GM21717 (cell line): ENCODE measurements around the gene CD58.

Experiments used
- ATAC-seq: cut with Tn5 transposase; IDR thresholded peaks from one replicate; pipeline ENCODE4 v1.9.1; 2021; ENCODE audit warnings: mild to moderate bottlenecking, moderate library complexity; ENCODE audit not compliant: unreplicated experiment

The CD58 gene

DNA sequence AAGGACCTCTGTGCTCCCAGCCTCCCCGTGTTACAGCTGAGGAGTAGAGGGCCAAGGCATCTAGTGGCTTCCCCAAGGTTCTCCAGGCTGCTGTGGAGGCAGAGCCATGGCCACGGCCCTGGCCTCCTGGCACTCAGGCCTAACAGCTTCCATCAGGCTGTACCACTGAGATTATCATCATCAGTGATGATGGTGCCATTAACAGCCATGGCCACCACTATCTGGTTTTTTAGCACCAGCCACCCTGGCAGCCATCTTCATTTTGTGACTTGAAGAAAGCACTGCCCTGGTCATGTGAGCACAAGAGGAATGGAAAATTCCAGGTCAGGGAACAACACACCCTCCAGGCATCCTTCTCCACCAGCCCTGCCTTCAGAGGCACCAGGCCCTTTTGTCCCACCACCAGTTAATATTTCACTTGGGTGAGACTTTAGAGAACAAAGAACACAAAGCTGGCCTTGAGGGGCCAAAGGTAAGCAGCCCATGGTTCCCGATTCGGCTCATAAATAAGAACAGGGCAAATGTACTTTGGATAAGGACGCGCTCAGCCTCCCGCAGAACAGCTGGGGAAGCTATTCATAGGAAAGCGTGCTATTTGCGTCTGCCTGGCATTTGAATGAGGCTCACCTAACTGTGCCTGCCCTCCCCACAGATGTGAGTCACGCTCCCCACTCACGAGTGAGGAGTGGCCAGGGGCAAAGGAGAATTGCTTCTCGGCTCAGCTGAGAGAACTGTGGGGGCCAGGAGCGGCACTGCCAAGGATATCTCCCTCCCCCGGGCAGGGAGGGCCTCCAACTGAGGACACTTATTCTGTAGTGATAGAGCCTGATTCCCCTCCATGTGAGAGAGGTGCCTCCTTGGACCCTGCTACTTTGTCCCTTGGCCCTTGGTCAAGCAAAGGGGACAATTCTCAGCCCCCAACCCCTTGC is 95.6 kb downstream of the CD58 start:
- ATAC-seq: no peak

DNA sequence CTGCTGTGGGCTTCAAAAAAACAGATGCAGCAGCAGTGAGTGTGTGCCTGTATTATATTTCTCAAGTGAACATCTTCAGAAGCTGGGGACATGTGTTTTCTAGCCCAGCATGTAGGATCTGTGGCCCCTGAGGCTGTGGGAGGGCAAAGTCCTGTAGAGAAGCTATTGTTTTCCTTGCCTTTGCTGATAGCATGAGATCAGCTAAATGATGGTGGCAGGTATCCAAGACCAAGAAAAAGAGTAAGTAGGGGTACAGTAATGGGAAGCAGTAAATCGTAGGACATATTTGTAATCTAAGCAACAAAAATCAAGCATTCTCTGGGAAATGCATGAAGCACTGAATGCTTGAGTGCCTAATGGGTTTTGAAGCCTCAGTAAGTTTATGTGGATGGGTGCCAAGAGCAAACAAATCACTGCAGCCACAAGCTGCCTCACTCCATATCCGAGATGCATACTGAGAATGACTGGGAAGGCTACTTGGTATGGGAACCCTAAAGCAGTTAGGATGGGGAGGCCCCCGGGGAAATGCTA is 98.3 kb downstream of the CD58 start:
- ATAC-seq: no peak

DNA sequence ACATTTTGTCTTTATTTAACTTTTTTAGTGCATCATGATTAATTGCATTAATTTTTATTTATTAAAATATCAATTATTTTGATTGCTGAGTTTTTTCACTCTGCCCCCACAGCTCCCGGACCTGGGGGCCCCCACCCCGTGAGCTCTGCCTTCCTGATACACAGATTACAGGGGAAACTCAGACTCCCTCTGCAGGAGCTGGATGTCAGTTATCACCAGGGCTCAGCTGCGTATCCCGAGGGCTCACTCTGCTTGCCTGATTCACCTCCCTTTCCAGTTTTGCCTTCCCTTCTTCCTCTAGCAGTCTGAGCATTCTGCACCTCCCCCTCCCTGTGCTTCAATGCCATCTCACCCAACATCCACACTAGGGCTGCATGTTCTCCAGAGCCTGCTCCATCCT is 99.6 kb downstream of the CD58 start:
- no peak for ATAC-seq

DNA sequence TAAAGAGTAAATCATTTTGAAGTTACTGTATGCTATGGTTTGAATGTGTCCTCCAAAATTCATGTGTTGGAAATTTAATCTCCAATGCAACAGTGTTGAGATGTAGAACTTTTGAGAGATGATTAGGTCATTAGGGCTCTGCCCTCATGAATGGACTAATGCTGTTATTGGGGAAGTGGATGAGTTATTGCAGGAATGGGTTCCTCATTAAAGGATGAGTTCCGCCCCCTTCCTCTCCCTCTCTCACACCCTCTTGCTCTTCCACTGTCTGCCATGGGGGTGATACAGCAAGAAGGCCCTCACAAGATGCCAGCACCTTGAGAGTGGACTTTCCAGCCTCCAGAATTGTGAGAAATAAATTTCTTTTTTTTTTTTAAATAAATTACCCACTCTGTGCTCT is 100.2 kb downstream of the CD58 start:
- ATAC-seq: no peak

DNA sequence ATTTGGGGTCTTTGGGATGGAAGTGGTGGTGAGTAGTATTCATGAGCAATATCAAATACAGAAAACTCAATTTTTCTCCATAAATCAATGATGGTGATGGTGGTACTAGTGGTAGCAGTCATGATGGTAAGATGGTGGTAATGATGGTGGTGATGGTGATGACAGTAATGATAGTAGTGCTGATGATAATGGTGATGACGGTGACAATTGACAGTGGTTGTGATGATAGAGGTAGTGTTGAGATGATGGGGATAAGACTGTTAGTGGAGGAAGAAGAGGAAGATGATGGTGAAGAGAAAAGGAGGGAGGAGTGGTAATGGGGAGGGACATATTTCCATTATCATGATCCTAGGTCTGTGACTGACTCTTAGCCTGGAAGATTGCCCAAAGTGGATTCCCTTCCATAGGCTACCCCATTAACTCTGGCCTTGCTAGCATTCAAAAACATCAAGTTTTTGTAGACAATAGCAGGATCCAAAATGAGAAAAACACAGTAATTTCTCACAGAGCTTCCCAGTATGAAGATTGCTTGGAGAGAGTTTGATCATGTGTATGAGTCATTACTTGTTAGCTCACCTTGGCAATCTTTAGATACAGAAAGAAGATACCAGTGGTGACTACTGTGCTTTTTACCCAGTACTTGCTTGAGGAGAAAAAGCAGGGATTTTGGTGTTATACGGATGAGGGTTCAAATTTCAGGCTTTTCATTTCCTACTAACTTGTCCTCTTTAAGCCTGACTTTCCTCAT is 103.8 kb downstream of the CD58 start:
- ATAC-seq: no peak

DNA sequence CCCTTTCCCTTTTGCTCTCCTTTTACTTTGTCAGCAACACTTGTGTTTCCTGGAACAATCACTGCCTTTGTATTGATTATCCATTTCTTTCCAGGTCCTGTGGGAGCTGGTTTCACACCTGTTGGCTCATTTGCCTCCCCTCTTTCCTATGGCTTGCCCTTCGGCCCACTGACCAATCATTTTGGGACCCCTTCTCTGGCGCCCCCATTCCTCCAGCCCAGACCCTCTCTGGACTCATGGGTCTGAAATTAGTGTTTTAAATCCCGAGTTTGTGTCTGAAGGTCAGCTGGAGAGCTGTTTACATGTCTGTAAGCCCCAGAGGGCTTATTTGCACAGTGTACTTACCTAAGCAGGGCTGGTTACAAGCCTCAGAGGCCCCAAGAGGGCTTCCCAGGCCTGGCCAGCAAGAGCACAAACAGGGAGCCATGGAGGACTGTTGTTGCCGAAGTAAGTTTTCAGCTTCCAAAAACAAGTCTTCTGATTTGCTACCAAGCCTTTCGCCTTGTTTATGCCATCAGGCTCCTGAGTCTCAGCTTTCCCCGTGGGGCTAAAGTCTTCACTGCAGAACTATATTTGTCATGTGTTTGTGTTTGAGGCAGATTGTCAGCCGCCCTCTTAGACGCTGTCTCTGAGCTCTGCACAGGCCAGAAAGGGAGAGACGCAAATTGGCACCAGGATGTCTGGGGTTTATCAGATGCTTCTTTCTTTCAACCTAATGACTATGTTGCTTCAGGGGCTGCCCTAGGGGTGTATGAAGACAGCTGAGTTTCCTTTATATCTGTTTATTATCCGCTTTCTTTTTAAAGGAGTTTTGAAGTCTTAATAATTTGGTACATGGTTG is 104.8 kb downstream of the CD58 start:
- ATAC-seq: no peak

DNA sequence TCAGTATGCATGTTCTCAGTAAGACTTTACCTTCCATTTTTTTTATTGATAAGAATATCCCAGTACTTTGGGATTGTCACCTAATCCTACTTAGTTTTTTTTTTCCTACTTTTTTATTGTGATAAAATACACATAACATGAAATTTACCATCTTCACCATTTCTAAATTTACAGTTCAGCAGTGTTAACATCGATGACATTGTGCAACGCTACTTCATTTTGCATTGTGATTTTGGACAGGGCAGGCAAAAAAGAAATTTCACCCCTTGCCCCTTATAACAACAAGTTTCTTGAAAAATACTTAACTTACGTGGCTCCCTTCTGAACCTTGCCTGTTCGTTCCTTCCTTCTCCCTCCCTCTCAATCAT is 105.4 kb downstream of the CD58 start:
- no peak for ATAC-seq
